GM19240 (cell line): Measurements from ENCODE around the gene PLCB4.

Experiments
- DNase-seq: peaks from one replicate; pipeline ENCODE4 v3.0.0; 2011; ENCODE audit warnings: low spot score; ENCODE audit not compliant: insufficient read length

PLCB4 gene

DNA sequence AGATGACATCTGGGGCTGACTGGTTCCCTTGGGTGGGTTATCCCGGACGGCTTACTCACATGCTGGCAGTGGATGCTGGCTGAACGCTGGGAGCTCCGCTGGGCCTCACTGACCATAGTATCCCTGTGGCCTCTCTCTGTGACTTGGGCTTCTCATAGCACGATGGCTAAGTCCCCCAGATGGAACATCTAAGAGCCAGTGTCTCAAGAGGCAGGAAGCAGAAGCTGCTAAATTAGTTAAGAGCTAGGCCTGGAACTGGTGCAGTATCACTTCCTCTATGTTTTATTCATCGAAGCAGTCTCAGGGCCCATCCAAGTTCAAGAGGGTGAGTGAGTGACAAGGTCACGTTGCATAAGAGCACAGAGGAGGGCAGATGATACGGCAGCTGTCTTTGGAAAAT lies 329.0 kb downstream of the PLCB4 start:
- no peak for DNase-seq

DNA sequence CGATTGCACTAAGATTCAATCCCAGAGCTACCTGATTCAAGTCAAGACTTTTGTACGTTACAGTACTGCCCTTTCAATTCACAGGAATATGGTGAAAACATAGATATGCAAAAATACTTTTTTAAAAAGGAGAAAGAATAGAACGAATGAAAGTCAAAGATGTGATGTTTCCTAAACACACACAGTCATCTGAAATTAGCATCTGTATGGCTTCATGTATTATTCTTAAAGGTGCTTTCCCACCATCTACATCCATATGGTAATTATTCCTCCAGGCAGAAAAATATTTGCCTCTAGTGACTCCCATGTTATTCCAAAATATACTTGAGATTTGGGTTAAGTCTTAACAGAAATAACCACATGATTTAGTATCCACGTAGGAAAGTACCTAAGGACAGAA lies 330.0 kb downstream of the PLCB4 start:
- DNase-seq, result no peak

DNA sequence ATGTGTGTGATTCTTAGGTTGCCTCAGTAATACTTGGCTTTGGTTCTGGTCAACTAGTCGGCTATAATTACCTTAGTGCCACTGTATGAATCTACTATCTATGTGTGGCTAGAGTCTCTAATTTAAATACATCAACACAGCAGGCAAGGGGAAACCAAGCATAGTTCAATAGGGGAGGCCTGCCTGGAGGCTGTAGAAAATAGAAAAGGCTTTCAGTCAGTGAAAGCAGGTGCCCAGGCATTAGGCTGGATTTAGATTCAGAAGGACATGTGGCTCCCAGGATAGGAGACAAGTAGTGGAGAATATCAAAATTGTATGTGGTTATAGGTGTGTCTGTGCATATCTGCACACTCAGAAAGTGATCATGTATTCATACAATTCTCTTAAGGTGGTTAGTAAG lies 330.4 kb downstream of the PLCB4 start:
- no peak for DNase-seq

DNA sequence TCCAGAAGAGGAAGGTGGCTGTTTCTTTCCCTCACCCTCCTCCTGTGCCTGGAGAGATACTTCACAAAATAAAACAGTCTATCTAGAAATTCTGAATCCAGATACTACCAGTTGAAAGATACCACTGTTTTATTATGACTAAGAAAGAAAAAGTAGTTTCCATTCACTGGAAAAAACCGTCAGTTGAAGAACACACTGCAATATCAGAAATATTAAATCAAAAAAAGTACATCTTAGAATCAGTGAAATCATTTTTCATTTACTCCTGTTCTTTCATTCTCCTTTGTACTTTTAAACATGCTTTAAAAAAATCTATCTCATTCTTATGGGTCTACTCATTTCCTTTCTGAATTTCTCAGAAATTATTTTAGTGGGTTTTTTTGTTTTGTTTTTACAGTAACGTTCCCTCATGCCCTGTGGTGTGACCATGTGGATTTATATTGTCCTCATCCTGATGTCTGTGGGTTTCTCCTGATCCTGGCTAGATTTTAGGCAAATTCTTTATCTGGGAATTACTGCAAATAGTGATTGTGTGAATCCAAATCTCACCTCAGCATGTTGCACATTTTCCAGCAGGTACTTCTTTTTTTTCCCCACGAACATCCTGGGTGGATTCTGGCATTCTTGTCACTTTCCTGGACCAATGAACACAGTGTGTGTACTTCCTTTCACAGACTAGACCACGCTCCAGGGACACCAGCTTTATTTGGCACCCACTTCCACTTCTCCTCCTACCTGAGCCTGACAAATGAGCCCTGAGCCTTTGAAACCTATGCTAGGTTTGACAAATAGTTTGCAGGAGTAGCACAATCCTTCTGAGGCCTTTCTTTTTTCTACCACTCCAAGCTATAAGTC lies 331.5 kb downstream of the PLCB4 start:
- no peak for DNase-seq

DNA sequence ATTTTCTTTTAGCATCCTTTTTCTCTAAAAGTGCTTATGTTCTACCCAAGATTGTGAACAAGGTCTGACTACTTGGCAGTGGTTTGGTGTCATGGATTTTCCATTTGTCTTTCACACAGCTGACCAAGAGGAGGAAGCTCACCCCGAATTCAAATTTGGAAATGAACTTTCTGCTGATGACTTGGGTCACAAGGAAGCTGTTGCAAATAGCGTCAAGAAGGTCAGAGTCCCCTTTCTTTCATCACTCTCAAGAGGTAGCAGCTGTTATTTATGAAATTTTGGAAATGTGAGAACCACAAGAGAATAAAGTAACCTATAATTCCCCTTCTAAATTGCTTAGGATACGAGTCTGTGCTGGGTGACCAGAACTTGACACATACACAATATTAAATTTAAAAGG lies 332.5 kb downstream of the PLCB4 start:
- no peak for DNase-seq

DNA sequence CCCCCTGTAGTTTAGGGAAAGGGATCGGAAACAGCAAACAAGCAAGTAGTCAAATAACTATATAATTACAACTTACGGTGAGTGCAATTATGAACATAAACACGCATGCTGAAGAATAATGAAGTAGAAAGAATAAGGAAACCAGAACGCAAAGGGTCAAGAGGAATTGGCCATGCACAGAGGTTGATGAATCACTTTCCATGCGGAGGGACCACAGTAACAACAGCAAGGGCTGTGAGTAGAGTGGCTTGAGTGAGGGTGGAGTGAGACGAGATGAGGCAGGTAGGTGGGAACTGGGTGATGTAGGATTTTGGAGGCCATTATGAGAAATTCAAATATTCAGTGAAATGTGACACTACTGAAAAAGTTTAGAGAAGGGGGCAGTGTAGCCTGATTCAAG lies 333.3 kb downstream of the PLCB4 start:
- no peak for DNase-seq

DNA sequence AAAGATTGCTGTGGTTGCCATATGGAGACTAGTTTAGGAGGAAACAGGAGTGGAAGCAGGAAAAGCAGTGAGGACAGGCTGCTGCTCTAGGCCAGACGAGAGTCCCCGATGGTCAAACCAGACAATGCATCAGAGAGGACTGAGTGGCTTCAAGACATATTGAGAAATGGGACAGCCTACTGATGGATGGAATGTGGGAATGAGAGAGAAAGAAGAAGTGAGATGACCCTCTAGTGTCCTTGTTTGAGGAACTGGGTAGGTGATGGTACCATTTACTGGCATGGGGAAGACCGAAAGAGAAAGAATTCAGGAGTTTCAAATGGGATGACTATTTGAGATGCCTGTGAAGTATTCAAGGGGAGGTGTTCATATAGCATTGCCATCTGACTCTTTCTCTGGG lies 333.7 kb downstream of the PLCB4 start:
- DNase-seq, result no peak

DNA sequence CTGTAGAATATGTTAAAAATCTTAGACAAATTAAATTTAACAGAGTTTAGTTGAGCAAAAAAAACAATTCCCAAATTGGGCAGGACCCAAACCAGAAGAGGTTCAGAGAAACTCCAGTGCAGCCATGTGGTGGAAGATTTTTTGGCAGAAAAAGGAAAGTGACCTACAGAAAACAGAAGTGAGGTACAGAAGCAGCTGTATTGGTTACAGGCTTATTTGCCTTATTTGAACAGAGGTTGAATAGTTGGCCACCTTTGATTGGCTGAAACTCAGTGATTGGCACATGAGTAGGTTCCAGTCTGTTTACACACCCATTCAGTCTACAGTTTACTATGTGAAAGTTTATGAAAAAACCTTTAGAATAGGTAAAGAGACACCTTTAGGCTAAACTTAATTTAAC lies 334.6 kb downstream of the PLCB4 start:
- DNase-seq, result no peak

DNA sequence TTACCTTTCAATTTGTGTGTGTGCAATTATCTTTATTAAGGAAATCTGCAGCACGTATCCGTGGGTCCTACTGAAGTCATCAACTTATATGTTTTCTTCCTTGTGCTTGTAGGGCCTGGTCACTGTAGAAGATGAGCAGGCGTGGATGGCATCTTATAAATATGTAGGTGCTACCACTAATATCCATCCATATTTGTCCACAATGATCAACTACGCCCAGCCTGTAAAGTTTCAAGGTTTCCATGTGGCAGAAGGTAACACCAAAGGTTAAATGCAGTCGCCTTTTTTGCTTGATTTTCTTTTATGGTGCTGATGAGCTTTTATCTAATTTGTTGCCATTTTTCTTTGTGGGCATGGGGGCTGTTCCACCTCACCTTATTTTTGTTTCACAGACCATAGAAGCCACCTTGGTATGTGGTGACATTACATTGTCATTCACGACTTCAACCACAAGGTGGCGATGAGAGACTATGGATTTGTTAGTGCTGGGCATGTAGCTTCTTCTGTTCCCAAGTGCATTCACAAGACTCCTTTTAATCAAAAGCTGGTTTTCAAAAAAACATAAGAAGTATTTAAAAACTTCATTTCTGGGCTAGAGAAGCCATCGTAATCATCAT lies 339.0 kb downstream of the PLCB4 start:
- peak; percentile 23 for DNase-seq

DNA sequence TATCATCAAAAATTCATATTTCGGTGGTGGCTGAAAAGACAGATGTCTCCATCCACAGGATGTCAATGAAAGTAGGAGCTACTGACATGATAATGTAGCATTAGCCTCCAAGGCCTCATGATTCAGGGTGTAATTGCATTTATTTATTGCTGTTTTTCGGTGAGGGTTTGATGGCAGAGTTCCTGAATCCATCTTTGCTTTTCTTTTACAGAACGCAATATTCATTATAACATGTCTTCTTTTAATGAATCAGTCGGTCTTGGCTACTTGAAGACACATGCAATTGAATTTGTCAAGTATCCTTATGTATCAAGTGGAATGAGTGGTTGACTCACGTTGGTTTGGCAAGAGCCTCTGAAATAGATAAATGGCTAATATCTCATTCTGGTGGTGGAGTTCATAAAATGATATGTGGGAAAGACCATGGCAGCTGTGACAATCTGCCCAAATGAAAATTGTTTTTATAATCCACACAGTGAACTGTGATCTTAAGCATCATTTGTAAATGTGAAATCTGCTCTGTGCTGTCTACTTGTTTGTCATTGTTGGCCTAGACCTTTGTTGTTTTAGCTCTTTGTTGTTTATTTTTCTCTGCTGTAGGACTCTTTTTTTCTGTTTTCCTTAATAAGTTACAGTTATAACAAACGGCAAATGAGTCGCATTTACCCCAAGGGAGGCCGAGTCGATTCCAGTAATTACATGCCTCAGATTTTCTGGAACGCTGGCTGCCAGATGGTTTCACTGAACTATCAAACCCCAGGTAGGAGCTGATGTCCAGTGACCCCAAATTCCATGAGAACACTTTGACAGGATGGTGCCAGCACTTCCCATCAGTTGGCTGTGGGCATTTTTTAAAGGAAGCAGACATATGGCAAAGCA lies 339.8 kb downstream of the PLCB4 start:
- no peak for DNase-seq

DNA sequence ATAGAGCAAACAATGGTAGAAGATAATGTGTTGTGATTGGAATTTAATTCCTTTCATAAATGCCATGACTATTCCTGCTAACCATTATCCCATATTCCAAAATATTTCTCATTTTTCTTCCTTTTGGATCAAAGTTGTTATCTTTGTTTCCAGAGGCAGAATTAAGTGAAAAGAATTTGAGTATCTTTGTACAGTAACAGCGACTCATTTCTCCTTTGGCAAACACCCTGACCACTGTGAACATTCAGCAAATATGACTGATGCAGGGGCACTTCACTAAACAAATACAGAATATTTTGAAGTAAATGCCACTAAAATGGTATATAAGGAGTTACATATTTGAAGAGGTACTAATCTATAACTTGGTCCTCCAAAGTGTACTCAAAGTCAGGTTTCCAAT lies 340.5 kb downstream of the PLCB4 start:
- no peak for DNase-seq

DNA sequence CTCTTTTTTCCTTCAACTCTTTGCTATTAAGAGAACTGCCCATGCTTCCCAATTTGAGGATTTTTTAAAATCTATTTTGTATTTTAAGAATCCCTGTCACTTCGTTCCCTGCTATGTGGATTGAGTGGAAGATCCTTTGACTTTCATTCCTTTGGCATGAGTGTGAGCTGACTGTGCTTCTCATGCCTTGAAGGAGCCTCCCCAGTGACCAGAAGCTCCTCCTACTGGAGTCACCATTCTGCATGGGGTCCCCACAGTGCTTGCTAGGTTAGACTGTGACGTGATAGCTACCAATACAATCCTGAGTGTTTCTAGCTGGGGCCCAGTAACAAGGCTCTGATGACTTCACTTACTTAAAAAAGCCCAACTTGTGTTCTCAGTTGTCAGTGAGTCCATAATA lies 341.1 kb downstream of the PLCB4 start:
- DNase-seq, result no peak

DNA sequence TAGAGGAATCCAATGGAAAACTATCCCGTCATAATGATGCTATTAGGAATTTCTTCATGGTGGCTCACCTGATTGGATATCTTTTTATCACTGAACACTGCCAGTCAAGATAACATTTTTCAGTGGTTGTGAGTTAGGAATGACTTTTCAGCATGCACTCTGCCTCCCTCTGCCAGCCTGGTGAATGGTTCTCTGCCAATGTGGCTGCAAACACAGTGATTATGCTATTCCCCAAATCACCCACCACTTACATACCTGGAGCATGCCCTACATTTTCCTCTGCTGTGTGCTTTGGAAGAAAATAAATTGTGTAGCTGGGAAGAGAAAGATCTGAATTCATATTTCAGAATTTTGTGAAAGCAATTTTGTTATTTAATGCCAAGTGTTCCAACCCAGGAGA lies 342.9 kb downstream of the PLCB4 start:
- no peak for DNase-seq

DNA sequence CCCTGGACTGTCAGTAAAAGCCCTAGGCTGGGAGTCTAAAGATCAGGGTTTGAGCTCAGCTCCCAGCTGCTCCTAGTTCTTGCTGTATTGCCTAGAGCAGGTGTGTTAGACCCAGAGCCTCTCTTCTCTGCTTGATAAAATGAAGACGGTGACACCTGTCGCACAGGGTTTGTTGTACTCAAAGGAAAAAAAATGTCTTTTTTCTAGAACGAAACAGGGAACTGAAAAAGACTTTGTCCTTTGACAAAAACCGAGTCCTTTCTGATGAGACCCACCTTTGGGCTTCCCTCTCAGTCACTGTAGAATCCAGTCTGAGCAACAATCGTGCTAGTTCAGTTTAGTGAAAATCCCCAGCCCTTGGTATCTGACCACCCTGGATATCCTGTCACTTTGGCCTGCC lies 343.4 kb downstream of the PLCB4 start:
- no peak for DNase-seq

DNA sequence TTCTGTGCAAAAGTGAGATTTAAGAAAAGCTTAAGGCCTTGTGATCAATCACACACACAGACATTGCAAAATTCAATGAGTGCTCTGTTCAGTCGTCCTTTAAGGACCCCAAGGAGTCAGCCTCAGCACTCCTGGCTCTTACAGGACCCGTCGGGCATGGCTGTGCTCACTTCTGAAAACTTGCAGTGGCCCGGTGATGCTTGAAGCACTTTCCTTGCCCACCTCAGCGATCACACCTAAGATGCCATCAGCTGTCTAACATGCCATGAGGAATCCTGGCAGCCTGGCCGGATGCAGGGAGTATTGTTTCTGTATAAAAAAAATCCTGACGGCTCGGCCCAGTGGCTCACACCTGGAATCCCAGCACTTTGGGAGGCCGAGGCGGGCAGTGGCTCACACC lies 344.1 kb downstream of the PLCB4 start:
- no peak for DNase-seq

DNA sequence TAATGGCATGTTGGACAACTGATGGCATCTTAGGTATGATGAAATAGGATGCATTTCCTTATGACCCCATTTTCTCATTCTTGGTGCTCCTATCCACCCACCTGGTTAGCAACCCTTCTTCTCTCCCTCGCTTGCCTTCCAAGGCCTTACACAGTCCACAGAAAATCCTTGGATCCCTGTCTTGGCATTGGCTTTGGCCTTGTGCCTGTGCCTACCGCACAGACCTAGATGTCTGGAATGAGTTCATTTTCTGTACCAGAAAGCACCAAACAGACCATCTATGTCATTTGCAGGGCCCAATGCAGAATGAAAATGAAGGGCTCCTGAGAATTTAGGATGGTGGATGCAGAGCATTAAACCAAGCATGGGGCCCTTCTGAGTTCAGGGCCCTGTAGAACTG lies 346.5 kb downstream of the PLCB4 start:
- DNase-seq, result no peak

DNA sequence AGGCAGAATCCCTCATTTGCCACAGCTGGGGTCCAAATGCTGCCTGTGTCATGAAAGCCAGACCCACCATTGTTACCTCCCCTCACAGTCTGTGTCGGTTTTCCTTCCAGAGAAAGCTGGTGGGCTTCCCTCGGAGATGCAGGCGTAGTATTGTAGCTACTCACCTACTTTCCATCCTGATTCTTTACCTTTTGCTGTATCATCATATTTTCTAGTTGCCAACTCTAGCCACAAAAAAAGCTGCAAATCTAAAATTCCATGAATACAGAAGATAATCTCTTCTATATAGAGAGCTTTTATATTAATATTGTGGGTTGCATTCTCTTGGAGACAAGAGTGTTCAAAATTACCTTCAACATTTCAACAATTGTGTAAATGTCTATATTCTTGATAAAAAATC lies 347.5 kb downstream of the PLCB4 start:
- DNase-seq, result no peak

DNA sequence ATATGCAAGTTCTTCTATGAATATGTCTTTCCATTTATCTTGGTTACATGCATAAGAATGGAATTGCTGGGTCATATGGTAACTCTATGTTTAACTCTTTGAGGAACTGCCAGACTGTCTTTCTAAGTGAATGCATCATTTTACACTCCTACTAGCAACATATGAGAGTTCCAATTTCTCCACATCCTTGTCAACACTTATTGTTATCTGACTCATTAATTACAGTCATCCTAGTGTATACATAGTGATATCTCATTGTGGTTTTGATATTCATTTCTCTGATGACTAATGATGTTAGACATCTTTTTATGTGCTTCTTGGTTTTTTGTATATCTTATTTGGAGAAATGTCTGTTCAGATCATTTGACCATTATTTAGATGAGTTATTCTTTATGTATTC lies 348.8 kb downstream of the PLCB4 start:
- no peak for DNase-seq

DNA sequence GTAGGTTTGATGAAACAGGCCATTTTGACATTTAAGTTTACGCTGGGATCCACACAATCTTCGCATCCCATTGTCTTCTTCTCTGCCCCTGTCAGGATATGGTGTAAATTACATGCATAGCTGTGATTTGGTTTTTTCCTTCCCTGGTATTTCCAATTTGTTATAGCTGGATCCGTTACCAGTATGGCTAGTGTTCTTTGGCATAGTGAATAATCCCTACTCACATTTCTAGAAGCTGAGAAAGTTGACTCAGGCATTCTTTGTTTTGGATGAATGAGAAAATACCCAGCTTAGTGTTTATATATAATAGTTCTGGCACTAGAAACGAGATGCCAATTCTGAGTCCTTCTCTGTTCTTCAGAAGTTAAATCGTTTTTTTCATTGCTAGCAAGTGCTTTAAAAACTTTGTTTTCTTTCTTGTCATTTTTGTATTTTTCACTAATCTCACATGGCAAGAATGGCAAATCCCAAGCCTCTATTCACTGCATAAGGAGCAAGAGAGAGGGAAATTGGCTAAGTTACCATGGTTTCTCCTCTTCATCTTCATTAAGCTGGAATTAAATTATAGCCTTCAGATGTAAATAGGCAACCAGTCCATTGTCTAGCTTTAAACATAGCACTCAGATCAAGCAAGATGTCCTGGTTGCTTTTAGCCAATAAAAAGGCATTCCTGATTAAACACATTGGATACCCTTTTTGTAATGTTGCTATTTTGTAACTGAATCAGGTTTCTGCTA lies 353.6 kb downstream of the PLCB4 start:
- DNase-seq, result no peak

DNA sequence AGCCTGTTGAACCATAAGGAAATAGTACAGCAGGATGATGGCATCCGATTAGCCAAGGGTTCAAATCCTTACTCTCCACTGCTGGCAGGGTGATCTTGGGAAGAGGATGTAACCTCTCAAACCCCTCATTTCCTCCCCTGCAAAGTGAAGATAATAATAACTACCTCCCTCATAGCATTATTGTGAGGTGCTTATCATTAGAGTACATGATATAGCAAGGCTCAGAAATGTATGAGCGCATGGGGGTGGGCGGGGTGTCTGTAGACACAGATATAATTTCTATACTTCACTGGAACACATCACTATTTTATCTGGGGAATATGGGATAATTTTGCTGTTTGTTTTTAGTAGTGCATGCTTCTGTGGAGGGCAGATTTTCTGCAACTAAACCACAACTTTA lies 355.7 kb downstream of the PLCB4 start:
- DNase-seq, result no peak

DNA sequence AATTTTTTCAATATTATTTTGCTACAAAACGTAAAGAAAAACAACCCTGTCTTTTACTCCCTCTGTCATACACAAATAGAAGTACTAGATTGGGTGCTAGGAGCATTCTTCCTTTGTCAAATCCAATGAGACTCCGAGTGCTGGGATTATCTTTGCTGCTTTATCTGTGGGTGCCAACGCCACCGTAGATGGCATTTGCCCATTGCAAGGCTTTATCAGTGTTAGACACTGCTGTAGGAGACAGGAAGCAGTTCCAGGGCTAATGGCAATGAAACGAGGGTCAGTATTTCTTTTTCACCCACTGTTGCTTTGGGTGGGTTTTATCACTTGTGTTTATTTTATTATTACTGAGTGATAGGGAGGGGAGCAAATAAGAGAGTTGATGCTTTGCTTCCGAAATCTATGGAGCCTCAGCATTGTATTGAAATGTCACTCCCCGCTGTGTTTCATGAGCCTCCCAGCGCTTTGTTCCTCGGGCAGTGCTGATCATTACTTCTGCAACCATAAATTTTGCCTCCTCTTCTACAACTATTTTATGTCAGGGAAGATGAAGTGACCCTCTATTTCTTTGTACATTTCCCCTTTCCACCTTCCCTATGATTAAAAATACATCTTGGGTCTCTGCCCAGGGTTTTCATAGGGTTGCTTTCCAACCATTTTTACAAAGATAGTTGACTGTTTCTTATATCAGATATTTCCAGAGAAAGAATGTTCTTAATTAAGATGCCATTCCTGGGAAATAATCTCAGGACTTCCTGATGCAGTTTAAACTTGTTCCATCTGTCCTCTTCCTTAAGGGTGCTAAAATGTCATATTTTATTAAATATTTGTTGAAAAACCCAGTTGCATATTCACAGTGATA lies 358.8 kb downstream of the PLCB4 start:
- DNase-seq, result no peak
